ENCODE measurements around the gene DNAH3.

DNA sequence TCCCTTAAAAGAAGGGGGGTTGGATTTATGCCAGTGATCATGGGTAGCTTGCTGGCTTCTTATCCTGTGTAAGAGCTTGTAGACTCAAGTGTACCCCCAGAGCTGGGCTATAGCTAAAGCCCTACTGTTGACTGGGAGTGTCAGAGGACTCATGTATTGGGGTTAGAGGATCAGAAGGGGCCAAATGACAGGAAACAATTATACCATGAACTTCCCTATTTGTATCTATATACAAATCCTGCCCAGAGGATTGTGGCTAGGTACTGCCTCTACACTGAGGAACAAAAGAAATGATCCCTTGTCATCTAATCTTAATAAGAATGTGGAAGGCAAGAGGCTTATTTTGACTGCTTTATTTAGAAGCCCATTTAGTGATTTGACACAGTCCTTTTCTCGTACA lies 46.5 kb upstream of the DNAH3 start:
- TF ChIP-seq, protein P1, sequence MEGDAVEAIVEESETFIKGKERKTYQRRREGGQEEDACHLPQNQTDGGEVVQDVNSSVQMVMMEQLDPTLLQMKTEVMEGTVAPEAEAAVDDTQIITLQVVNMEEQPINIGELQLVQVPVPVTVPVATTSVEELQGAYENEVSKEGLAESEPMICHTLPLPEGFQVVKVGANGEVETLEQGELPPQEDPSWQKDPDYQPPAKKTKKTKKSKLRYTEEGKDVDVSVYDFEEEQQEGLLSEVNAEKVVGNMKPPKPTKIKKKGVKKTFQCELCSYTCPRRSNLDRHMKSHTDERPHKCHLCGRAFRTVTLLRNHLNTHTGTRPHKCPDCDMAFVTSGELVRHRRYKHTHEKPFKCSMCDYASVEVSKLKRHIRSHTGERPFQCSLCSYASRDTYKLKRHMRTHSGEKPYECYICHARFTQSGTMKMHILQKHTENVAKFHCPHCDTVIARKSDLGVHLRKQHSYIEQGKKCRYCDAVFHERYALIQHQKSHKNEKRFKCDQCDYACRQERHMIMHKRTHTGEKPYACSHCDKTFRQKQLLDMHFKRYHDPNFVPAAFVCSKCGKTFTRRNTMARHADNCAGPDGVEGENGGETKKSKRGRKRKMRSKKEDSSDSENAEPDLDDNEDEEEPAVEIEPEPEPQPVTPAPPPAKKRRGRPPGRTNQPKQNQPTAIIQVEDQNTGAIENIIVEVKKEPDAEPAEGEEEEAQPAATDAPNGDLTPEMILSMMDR (conservative IDR thresholded peaks at IDR 0.05), result no peak
- TF ChIP-seq EZH2 (IDR thresholded peaks at IDR 0.05; ENCODE audit: low read depth), result no peak

Measured in PC-9 (cell line).